PC-3 (cell line): ENCODE data around the gene RNMT. TPM values are rescaled to one million over a fixed set of nuclear protein-coding genes. Genes with fewer than 3 reads are reported as not detected.
A peak's percentile ranks its signal among the peaks of the same experiment; 100 is the strongest.

Experiments
- ATAC-seq: fragments of 200-7000 bp; cut with Tn5 transposase; 2 replicates; pipeline ENCODE4 v1.9.1; 2020; ENCODE audit warnings: mild to moderate bottlenecking, moderate library complexity
- BruUV-seq: library from RNA; stranded (reverse); fragments of 400-500 nt; replicated peaks from 2 replicates; lab custom pipeline; 2021; lab: Mats Ljungman, UMichigan
- CTCF ChIA-PET: fragments of 300-600 bp; sonication (Branson Sonifier 250); formaldehyde crosslinking; loops from one replicate; lab custom pipeline; 2022; ENCODE audit warnings: antibody characterized with exemption; lab: Charles Lee
- POLR2A ChIA-PET: fragments of 300-600 bp; sonication (Branson Sonifier 250); formaldehyde crosslinking; loops from one replicate; lab custom pipeline; 2022; ENCODE audit warnings: antibody characterized with exemption; ENCODE audit not compliant: unreplicated experiment; lab: Charles Lee
- DNase-seq: peaks from one replicate; pipeline ENCODE4 v3.0.0-alpha.2; 2015
- H2AFZ ChIP-seq: fragments of 300-600 bp; sonication (generic); 2 replicates; pipeline ENCODE4 v1.6.0; 2016; ENCODE audit warnings: antibody characterized with exemption, low read length
- H3F3A ChIP-seq: fragments of 300-600 bp; sonication (generic); one replicate; pipeline ENCODE4 v1.6.0; 2017; ENCODE audit warnings: antibody characterized with exemption, low read length, control low read depth, mild to moderate bottlenecking; ENCODE audit not compliant: unreplicated experiment
- H3K27ac ChIP-seq: fragments of 300-600 bp; sonication (generic); 2 replicates; pipeline ENCODE4 v1.5.1; 2016; ENCODE audit warnings: mild to moderate bottlenecking, low read length
- H3K27me3 ChIP-seq: fragments of 300-600 bp; sonication (generic); 2 replicates; pipeline ENCODE4 v1.6.1; 2016; ENCODE audit warnings: low read length, mixed read lengths
- H3K36me3 ChIP-seq: fragments of 300-600 bp; sonication (generic); 2 replicates; pipeline ENCODE4 v1.6.1; 2016; ENCODE audit warnings: low read depth, mixed run types, low read length, mixed read lengths
- H3K4me1 ChIP-seq: fragments of 300-600 bp; sonication (generic); 2 replicates; pipeline ENCODE4 v1.5.1; 2016; ENCODE audit warnings: low read length; ENCODE audit not compliant: insufficient read depth
- H3K4me2 ChIP-seq: fragments of 300-600 bp; sonication (generic); 2 replicates; pipeline ENCODE4 v1.6.0; 2016; ENCODE audit warnings: low read length
- H3K4me3 ChIP-seq: fragments of 300-600 bp; sonication (generic); 2 replicates; pipeline ENCODE4 v1.5.1; 2016; ENCODE audit warnings: mild to moderate bottlenecking, low read length, mixed read lengths
- H3K79me2 ChIP-seq: fragments of 300-600 bp; sonication (generic); 2 replicates; pipeline ENCODE4 v1.6.1; 2017; ENCODE audit warnings: low read length, mixed read lengths
- H3K9ac ChIP-seq: fragments of 300-600 bp; sonication (generic); 2 replicates; pipeline ENCODE4 v1.6.0; 2016; ENCODE audit warnings: mild to moderate bottlenecking, low read length
- H3K9me2 ChIP-seq: fragments of 300-600 bp; sonication (generic); replicated peaks from 2 replicates; pipeline ENCODE4 v1.6.1; 2016; ENCODE audit warnings: mixed run types, low read length, mixed read lengths
- H3K9me3 ChIP-seq: fragments of 300-600 bp; sonication (generic); 2 replicates; pipeline ENCODE4 v1.6.1; 2016; ENCODE audit warnings: low read length, mixed read lengths
- H4K20me1 ChIP-seq: fragments of 300-600 bp; sonication (generic); 2 replicates; pipeline ENCODE4 v1.6.1; 2016; ENCODE audit warnings: low read length, mixed read lengths
- EZH2 ChIP-seq: fragments of 300-600 bp; sonication (generic); IDR thresholded peaks from one replicate; pipeline ENCODE4 v1.6.1; 2017; ENCODE audit warnings: antibody characterized with exemption, mild to moderate bottlenecking, low read length; ENCODE audit not compliant: unreplicated experiment
- EZH2phosphoT487 ChIP-seq: fragments of 300-600 bp; sonication (generic); IDR thresholded peaks from 2 replicates; pipeline ENCODE4 v1.6.1; 2018; ENCODE audit warnings: mild to moderate bottlenecking, antibody characterized with exemption, low read length, borderline replicate concordance
- intact Hi-C: fragments of 100-400 bp; cut with micrococcal nuclease; formaldehyde crosslinking; loops from 2 replicates; pipeline ENCODE4 v1.9.0; 2023
- total RNA-seq: library from RNA; depleted of rRNA; stranded (reverse); fragments of >200 nt; gene quantifications from 2 replicates; pipeline ENCODE4 v1.2.3, GENCODE V29; 2014
- TF ChIP-seq, protein P1 (sequence below): fragments of 300-600 bp; sonication (generic); conservative IDR thresholded peaks from 2 replicates; pipeline ENCODE4 v1.5.1; 2017; ENCODE audit warnings: antibody characterized with exemption, low read depth, mild to moderate bottlenecking, low read length

Gene RNMT
- total RNA-seq, 1 experiment from 2014 or later = 18.9 TPM

DNA sequence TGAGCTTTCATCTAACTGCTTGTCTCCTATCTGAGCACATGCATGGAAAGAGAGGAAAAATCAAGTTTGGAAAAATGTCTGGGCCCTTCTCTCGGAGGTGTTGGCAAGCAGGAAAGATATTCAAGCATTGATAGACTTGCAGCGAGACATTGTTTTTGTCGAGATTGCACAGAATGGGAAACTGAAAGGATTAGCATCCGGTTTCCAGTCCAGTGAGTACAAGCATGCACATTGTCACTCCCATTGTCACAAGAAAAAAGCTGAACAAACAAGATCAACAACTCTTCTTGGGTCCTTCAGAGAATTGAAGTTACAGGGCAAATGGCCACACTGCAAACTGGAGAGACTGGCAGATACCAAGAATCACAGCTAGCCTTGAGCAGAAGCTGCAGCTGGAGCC is 77.8 kb downstream of the RNMT start:
- H3K27me3 ChIP-seq = peaks cover 4% of the 10 kb centered on the region
- peaks cover 15% of the 10 kb centered on the region; the same call in 1 of the 2 replicates for H3K4me1 ChIP-seq
- DNase-seq (no peak), ATAC-seq (no peak)
- POLR2A ChIA-PET = no interaction called here
- no peaks in the 10 kb centered on the region for H3K9me2 ChIP-seq
- H3F3A ChIP-seq = no peaks in the 10 kb centered on the region
- H3K79me2 ChIP-seq = no peaks in the 10 kb centered on the region
- intact Hi-C loops = loop anchor here (5.0 kb wide), 1 partner anchor 587 kb away; the partner anchor contains the start of gene LDLRAD4
- H3K36me3 ChIP-seq = no peaks in the 10 kb centered on the region
- no peak overlapping the region for H2AFZ ChIP-seq
- no peak overlapping the region for H3K27ac ChIP-seq
- H3K9me3 ChIP-seq = no peaks in the 10 kb centered on the region
- no peak overlapping the region for H3K4me2 ChIP-seq
- no TSS peak for BruUV-seq
- no peaks in the 10 kb centered on the region for H4K20me1 ChIP-seq
- no peak overlapping the region for H3K4me3 ChIP-seq
- no peak overlapping the region for H3K9ac ChIP-seq
- CTCF ChIA-PET = no interaction called here
- TF ChIP-seq, protein P1, sequence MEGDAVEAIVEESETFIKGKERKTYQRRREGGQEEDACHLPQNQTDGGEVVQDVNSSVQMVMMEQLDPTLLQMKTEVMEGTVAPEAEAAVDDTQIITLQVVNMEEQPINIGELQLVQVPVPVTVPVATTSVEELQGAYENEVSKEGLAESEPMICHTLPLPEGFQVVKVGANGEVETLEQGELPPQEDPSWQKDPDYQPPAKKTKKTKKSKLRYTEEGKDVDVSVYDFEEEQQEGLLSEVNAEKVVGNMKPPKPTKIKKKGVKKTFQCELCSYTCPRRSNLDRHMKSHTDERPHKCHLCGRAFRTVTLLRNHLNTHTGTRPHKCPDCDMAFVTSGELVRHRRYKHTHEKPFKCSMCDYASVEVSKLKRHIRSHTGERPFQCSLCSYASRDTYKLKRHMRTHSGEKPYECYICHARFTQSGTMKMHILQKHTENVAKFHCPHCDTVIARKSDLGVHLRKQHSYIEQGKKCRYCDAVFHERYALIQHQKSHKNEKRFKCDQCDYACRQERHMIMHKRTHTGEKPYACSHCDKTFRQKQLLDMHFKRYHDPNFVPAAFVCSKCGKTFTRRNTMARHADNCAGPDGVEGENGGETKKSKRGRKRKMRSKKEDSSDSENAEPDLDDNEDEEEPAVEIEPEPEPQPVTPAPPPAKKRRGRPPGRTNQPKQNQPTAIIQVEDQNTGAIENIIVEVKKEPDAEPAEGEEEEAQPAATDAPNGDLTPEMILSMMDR = no peak
- no peak for TF ChIP-seq EZH2phosphoT487
- TF ChIP-seq EZH2 = no peak

DNA sequence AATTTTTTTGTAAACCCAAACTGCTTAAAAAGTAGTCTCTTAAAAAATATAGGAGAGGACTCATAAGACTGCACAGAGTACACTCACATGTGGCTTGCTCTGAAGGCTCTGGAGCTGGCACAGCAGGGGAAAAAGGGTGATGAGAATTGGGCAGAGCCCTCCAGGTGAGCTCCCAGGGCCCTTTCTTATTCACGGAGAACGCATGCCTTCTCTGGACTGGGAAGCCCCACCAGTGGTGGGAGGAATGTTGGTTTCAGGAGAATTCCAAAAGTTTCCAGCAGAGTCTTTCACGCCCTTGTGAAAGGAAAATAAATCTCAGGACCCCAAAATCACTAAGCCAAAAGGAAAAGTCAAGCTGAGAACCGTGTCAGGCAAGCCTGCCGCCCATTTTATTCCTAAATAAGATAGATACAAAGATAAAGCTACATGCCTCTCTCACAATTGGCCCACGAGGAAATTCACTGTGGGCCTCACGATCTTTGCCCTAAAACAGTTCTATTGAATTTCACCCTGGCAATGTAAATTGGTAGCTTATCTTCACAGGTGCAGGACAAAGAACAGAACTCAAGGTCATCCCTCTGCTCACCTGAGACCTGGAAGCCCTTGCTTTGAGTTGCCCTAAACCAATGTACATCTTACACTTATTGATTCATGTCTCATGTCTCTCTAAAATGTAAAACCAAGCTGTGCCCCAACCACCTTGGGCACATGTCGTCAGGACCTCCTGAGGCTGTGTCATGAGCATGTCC is 82.0 kb downstream of the RNMT start:
- H3K9me3 ChIP-seq = no peaks in the 10 kb centered on the region
- DNase-seq (no peak), ATAC-seq (no peak)
- H3F3A ChIP-seq = no peaks in the 10 kb centered on the region
- no peak overlapping the region for H3K27ac ChIP-seq
- H3K9ac ChIP-seq = no peak overlapping the region
- H3K4me2 ChIP-seq = no peak overlapping the region
- H2AFZ ChIP-seq = no peak overlapping the region
- no TSS peak for BruUV-seq
- ChIA-PET CTCF (no interaction called here), POLR2A (no interaction called here)
- intact Hi-C loops = no loop called here
- H3K27me3 ChIP-seq = no peaks in the 10 kb centered on the region
- H3K4me3 ChIP-seq = no peak overlapping the region
- H4K20me1 ChIP-seq = no peaks in the 10 kb centered on the region
- no peak for TF ChIP-seq EZH2
- TF ChIP-seq, protein P1 = no peak
- no peak for TF ChIP-seq EZH2phosphoT487
- no peaks in the 10 kb centered on the region for H3K36me3 ChIP-seq
- H3K4me1 ChIP-seq = peaks cover 30% of the 10 kb centered on the region
- H3K79me2 ChIP-seq = no peaks in the 10 kb centered on the region
- H3K9me2 ChIP-seq = no peaks in the 10 kb centered on the region

DNA sequence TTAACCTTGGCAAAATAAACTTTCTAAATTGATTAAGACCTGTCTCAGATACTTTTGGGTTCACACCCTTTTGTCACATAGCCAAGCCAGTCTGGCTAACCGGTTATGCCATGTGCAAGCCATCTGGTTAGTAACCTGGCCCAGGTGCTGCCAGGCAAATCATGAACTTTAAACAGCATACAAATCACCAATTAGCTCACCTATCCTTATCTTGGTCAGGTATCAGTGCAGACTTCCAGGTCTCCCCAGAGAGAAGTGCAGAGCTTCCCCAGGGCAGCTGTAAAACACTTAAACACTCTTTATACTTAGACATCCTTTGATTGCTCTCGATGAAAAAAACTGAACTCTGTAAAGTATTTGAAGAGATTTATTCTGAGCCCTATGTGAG is 82.6 kb downstream of the RNMT start:
- no peaks in the 10 kb centered on the region for H3K9me3 ChIP-seq
- no peaks in the 10 kb centered on the region for H3K36me3 ChIP-seq
- H3K9ac ChIP-seq = no peak overlapping the region
- no TSS peak for BruUV-seq
- peaks cover 30% of the 10 kb centered on the region for H3K4me1 ChIP-seq
- intact Hi-C loops = no loop called here
- TF ChIP-seq, protein P1 = no peak
- TF ChIP-seq EZH2 = no peak
- H2AFZ ChIP-seq = no peak overlapping the region
- ChIA-PET POLR2A (no interaction called here), CTCF (no interaction called here)
- H3K9me2 ChIP-seq = no peaks in the 10 kb centered on the region
- no peak for ATAC-seq
- H3K27me3 ChIP-seq = no peaks in the 10 kb centered on the region
- no peak overlapping the region for H3K4me3 ChIP-seq
- no peaks in the 10 kb centered on the region for H4K20me1 ChIP-seq
- no peak overlapping the region for H3K4me2 ChIP-seq
- DNase-seq = peak; percentile 58
- H3F3A ChIP-seq = no peaks in the 10 kb centered on the region
- H3K79me2 ChIP-seq = no peaks in the 10 kb centered on the region
- no peak overlapping the region for H3K27ac ChIP-seq
